ENCODE data around the gene ZMYND8.

ZMYND8 gene

GRCh38 chr20:47160992-47161391 lies 195.5 kb downstream of the ZMYND8 start:
- no peak for DNase-seq

GRCh38 chr20:47160240-47160639 lies 196.3 kb downstream of the ZMYND8 start:
- no peak for DNase-seq
